Ishikawa (cell line): ENCODE data around the gene TAF1C.

Source experiments
- CEBPB ChIP-seq: IDR thresholded peaks from 2 replicates; pipeline ENCODE4 v1.6.1; 2012
- CREB1 ChIP-seq: IDR thresholded peaks from 2 replicates; pipeline ENCODE4 v1.6.1; 2012; ENCODE audit warnings: low read depth
- EGR1 ChIP-seq: IDR thresholded peaks from 2 replicates; pipeline ENCODE4 v1.6.1; 2012
- EP300 ChIP-seq: IDR thresholded peaks from 2 replicates; pipeline ENCODE4 v1.6.1; 2012; ENCODE audit warnings: borderline replicate concordance
- FOXM1 ChIP-seq: IDR thresholded peaks from 2 replicates; pipeline ENCODE4 v1.6.1; 2012; ENCODE audit warnings: low read depth, borderline replicate concordance
- MAX ChIP-seq: IDR thresholded peaks from 2 replicates; pipeline ENCODE4 v1.6.1; 2012
- NFIC ChIP-seq: IDR thresholded peaks from 2 replicates; pipeline ENCODE4 v1.6.1; 2012
- RAD21 ChIP-seq: IDR thresholded peaks from 2 replicates; pipeline ENCODE4 v1.6.1; 2012; ENCODE audit warnings: low read depth
- REST ChIP-seq: IDR thresholded peaks from 2 replicates; pipeline ENCODE4 v1.6.1; 2012; ENCODE audit warnings: low read depth, mild to moderate bottlenecking
- TAF1 ChIP-seq: IDR thresholded peaks from 2 replicates; pipeline ENCODE4 v1.6.1; 2012; ENCODE audit warnings: low read depth, mild to moderate bottlenecking
- TCF12 ChIP-seq: IDR thresholded peaks from 2 replicates; pipeline ENCODE4 v1.6.1; 2012; ENCODE audit warnings: low read depth
- TEAD4 ChIP-seq: IDR thresholded peaks from 2 replicates; pipeline ENCODE4 v1.6.1; 2012
- YY1 ChIP-seq: IDR thresholded peaks from 2 replicates; pipeline ENCODE4 v1.6.1; 2012; ENCODE audit warnings: low read depth
- ZBTB7A ChIP-seq: IDR thresholded peaks from 2 replicates; pipeline ENCODE4 v1.6.1; 2012; ENCODE audit warnings: low read depth
- TF ChIP-seq, protein P1 (sequence below): IDR thresholded peaks from 2 replicates; pipeline ENCODE4 v1.6.1; 2012

Gene TAF1C

DNA sequence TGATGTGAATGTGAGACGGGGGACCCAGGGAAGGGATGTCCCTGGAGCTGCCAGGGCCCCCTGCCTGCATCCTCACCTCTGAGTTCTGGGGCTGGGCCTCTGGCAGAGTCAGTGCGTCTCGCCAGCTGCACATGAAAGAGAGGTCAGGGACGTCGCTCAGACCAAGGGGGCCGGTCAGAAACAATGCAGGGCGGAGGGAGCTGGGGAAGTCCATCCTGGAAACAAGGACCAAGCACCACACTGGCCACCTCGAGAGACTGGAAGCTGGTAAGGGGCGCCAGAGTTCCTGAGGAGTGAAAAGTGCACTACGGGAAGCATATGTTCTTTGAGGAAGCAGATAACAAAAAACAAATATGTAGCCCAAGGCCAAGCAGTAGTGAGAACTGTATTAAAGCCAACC lies 2.1 kb downstream of the TAF1C start:
- TF ChIP-seq, protein P1, sequence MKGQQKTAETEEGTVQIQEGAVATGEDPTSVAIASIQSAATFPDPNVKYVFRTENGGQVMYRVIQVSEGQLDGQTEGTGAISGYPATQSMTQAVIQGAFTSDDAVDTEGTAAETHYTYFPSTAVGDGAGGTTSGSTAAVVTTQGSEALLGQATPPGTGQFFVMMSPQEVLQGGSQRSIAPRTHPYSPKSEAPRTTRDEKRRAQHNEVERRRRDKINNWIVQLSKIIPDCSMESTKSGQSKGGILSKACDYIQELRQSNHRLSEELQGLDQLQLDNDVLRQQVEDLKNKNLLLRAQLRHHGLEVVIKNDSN = no peak
- TF ChIP-seq RAD21 (no peak), TCF12 (no peak)

GRCh38 chr16:84183911-84184591 lies 2.8 kb downstream of the TAF1C start:
- TF ChIP-seq FOXM1 (no peak), YY1 (no peak), NFIC (no peak), CREB1 (no peak), EP300 (no peak), RAD21 (no peak), TCF12 (no peak), CEBPB (no peak), TEAD4 (no peak), MAX (no peak), TAF1 (no peak), REST (no peak), EGR1 (no peak), ZBTB7A (no peak)
- TF ChIP-seq, protein P1 = no peak

DNA sequence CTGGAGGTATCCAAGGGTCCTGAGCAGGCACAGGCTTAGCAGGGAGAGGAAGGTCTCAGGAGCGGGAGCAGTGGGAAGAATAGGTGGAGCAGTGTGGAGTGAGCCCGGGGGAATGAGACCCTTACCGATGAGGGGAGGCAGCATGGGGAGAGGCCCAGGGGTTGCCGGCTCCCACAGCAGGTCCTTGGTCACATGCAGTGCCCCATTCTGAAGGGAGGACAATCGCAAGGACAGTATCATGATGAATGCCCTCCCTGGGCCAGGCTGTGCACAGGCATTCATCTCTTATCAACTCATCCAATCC lies 3.3 kb downstream of the TAF1C start:
- TF ChIP-seq ZBTB7A = no peak
- TF ChIP-seq TEAD4 = no peak
- TF ChIP-seq CEBPB = no peak
- TF ChIP-seq TAF1 = no peak
- no peak for TF ChIP-seq YY1

DNA sequence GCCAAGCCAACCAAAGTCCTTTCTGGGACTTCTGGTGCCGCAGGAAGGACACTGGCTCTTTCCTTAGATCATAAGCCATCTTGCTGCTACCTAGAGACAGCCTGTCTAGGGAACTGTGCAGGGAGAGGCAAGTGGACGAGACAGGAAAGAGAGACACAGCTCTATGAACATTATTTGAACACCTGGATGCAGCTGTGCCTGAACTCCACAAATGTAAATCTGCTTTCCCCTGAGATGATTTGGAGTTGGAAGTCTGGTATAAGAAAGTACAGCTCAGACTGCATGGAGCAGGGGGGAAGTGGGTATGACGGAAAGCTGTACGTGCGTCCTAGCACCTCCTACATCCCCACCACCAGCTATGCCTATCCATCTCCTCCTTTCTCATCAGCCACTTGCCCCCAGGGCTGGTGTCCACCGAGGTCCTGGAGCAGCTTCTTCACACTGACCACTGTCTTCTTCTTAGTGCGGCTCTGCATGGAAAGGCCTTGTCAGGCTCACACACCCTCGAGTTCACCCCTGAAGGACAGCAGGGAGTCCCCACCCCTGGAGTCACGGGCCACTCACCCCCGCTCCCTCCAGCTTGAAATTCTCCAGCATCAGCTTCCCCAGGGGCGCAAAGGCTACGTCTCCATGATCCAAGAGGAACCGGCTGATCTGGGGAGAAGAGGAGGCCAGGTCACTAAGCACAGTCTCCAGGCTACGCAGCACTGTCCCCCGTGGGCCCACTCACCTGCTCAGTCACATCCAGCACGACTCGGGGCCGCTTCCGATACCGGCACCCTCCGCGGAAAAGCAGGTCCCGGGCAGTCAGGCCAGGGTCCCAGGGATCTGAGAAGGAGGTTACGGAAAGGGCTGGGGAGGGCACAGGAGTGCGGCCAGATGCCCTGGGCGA lies 3.9 kb downstream of the TAF1C start:
- TF ChIP-seq TCF12 = no peak
- no peak for TF ChIP-seq TAF1
- TF ChIP-seq, protein P1 = no peak
- TF ChIP-seq CEBPB = no peak
- no peak for TF ChIP-seq ZBTB7A
- no peak for TF ChIP-seq CREB1
- TF ChIP-seq REST = no peak
- no peak for TF ChIP-seq FOXM1
- no peak for TF ChIP-seq MAX
- no peak for TF ChIP-seq EP300
- TF ChIP-seq YY1 = no peak
- TF ChIP-seq EGR1 = no peak
- TF ChIP-seq TEAD4 = no peak

GRCh38 chr16:84182104-84182503 lies 4.8 kb downstream of the TAF1C start:
- TF ChIP-seq REST = no peak
- TF ChIP-seq CEBPB = no peak
- no peak for TF ChIP-seq EGR1
- TF ChIP-seq MAX = no peak
- TF ChIP-seq, protein P1 = no peak
- TF ChIP-seq ZBTB7A = no peak
- TF ChIP-seq FOXM1 = no peak
- no peak for TF ChIP-seq TEAD4
- no peak for TF ChIP-seq TAF1
- TF ChIP-seq TCF12 = no peak
- no peak for TF ChIP-seq RAD21
- no peak for TF ChIP-seq YY1
- TF ChIP-seq EP300 = no peak
- no peak for TF ChIP-seq NFIC
- TF ChIP-seq CREB1 = no peak
